ENCODE data around the gene SP6. TPM values are rescaled to one million over a fixed set of nuclear protein-coding genes. Genes with fewer than 3 reads are reported as not detected.

Gene SP6
- total RNA-seq, 1 experiment from 2014 or later = 3.3 TPM

- TF ChIP-seq, protein P1, sequence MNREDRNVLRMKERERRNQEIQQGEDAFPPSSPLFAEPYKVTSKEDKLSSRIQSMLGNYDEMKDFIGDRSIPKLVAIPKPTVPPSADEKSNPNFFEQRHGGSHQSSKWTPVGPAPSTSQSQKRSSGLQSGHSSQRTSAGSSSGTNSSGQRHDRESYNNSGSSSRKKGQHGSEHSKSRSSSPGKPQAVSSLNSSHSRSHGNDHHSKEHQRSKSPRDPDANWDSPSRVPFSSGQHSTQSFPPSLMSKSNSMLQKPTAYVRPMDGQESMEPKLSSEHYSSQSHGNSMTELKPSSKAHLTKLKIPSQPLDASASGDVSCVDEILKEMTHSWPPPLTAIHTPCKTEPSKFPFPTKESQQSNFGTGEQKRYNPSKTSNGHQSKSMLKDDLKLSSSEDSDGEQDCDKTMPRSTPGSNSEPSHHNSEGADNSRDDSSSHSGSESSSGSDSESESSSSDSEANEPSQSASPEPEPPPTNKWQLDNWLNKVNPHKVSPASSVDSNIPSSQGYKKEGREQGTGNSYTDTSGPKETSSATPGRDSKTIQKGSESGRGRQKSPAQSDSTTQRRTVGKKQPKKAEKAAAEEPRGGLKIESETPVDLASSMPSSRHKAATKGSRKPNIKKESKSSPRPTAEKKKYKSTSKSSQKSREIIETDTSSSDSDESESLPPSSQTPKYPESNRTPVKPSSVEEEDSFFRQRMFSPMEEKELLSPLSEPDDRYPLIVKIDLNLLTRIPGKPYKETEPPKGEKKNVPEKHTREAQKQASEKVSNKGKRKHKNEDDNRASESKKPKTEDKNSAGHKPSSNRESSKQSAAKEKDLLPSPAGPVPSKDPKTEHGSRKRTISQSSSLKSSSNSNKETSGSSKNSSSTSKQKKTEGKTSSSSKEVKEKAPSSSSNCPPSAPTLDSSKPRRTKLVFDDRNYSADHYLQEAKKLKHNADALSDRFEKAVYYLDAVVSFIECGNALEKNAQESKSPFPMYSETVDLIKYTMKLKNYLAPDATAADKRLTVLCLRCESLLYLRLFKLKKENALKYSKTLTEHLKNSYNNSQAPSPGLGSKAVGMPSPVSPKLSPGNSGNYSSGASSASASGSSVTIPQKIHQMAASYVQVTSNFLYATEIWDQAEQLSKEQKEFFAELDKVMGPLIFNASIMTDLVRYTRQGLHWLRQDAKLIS (CRISPR knock-in tag; IDR thresholded peaks at IDR 0.05; ENCODE audit: borderline replicate concordance) = no peak
- TF ChIP-seq PRDM15 (CRISPR knock-in tag; IDR thresholded peaks at IDR 0.05) = no peak
- TF ChIP-seq FOXK1 (CRISPR knock-in tag; IDR thresholded peaks at IDR 0.05) = no peak
- no peak for TF ChIP-seq JUN (CRISPR knock-in tag; IDR thresholded peaks at IDR 0.05)
- no peak for TF ChIP-seq RORB (CRISPR knock-in tag; IDR thresholded peaks at IDR 0.05)
- no peak for TF ChIP-seq ELF4 (CRISPR knock-in tag; IDR thresholded peaks at IDR 0.05; ENCODE audit: low read depth)
- TF ChIP-seq ESRRA (CRISPR knock-in tag; IDR thresholded peaks at IDR 0.05; ENCODE audit: borderline replicate concordance) = no peak
- no peak for TF ChIP-seq GTF2I (CRISPR knock-in tag; conservative IDR thresholded peaks at IDR 0.05)
- TF ChIP-seq, protein P2, sequence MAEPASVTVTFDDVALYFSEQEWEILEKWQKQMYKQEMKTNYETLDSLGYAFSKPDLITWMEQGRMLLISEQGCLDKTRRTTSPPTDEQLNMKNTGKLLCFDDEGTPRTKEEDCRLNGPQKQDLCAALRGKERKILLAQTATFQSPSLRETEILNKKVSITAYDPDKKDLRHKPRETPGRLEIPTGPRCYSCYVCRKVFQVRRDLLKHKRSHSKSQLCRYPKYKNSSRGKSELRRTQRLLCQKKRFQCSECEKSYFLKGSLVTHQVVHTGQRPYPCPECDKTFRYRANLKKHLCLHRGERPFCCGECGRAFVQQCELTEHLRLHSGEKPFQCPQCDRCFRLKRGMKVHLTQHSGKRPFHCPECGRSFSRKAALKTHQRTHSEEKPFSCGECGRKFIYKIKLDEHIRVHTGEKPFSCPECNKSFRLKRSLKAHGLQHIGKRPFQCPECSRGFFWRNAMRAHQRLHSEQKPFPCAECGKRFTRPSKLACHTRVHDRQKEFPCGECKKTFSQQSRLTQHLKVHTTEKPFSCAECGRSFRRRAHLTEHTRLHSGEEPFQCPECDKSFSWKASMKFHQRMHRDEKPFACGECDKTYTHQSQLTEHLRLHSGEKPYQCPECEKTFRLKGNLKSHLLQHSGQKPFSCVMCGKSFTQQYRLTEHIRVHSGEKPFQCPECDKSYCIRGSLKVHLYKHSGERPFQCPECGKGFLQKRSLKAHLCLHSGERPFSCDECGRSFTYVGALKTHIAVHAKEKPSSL (CRISPR knock-in tag; conservative IDR thresholded peaks at IDR 0.05) = no peak
Observed at GRCh38 chr17:47891545-47892088, 40.7 kb upstream of the SP6 start (continued).

DNA sequence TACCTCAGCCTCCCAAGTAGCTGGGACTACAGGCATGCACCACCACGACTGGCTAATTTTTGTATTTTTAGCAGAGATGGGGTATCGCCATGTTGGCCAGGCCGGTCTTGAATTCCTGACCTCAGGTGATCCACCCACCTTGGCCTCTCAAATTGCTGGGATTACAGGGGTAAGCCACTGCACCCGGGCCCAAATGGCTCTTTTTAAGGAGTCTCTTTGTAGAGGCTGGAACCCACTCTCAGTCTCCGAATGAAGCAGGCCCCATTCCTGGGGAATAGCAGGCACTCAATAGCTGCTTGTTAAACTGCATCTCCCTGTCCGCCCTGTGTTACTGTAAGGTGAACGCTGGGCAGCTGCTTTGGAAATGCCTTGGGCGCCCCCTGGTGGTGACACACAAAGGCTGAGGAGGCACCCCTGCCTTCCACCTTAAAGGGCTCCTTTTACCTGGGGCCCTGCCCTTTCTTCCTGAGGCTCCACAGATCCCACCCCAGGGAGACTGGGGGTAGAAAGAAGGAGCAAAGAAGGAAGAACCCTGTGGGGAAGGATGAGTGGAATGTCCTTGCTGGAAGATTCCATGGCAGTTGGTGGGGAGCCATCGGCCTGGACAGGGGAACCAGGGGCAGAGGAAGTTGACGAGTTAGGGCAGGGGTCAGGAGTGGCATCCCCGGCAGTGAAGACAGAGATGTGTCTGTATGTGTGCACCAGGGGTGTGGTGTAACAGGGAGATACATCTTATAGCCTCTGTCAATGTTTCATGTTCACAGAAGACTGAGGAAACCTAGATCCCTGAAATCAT, 39.0 kb upstream of the SP6 start:
- H3K27ac Mint-ChIP-seq = no peak overlapping the region
- DNase-seq (ENCODE audit: low spot score) (peak; percentile 96), ATAC-seq (peak; percentile 96)
- H3K4me3 Mint-ChIP-seq = no peak overlapping the region
- peaks cover 27% of the 10 kb centered on the region for H3K4me1 Mint-ChIP-seq
- H3K9me3 Mint-ChIP-seq = no peaks in the 10 kb centered on the region
- no peaks in the 10 kb centered on the region; the same call in 1 of the 2 replicates for H3K27me3 Mint-ChIP-seq (ENCODE audit: low read depth)
- no peaks in the 10 kb centered on the region for H3K36me3 Mint-ChIP-seq
- TF ChIP-seq, protein P3, sequence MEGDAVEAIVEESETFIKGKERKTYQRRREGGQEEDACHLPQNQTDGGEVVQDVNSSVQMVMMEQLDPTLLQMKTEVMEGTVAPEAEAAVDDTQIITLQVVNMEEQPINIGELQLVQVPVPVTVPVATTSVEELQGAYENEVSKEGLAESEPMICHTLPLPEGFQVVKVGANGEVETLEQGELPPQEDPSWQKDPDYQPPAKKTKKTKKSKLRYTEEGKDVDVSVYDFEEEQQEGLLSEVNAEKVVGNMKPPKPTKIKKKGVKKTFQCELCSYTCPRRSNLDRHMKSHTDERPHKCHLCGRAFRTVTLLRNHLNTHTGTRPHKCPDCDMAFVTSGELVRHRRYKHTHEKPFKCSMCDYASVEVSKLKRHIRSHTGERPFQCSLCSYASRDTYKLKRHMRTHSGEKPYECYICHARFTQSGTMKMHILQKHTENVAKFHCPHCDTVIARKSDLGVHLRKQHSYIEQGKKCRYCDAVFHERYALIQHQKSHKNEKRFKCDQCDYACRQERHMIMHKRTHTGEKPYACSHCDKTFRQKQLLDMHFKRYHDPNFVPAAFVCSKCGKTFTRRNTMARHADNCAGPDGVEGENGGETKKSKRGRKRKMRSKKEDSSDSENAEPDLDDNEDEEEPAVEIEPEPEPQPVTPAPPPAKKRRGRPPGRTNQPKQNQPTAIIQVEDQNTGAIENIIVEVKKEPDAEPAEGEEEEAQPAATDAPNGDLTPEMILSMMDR (IDR thresholded peaks at IDR 0.05) = peak; percentile 94
- TF ChIP-seq PREB (CRISPR knock-in tag; IDR thresholded peaks at IDR 0.05; ENCODE audit: borderline replicate concordance) (no peak), FOXJ3 (CRISPR knock-in tag; IDR thresholded peaks at IDR 0.05; ENCODE audit: borderline replicate concordance) (no peak), ZBTB21 (CRISPR knock-in tag; IDR thresholded peaks at IDR 0.05; ENCODE audit: borderline replicate concordance) (no peak), EMX1 (CRISPR knock-in tag; IDR thresholded peaks at IDR 0.05) (no peak), ETV6 (CRISPR knock-in tag; IDR thresholded peaks at IDR 0.05) (0 out of 2 replicates have a peak, but pooled peaks have one; percentile 62)
- POLR2A ChIA-PET = interaction anchor here (0.6 to 1.3 kb wide), 4 partner anchors 8 to 136 kb away, joined by 3 to 8 read pairs (median 4); partner anchors contain the start of gene CDK5RAP3
- CTCF ChIA-PET = interaction anchor here (0.5 to 18.5 kb wide), 30 partner anchors 8 to 482 kb away, joined by 3 to 1122 read pairs (median 8); partner anchors contain the start of genes CDK5RAP3, LRRC46, MRPL10 and OSBPL7

Data from WTC11 (cell line).